Suprapubic skin (tissue), 3 donors: ENCODE data around the gene CACNA1G.

ENCODE experiments used
- CTCF ChIP-seq, 2 donors: fragments of 200-600 bp in 1 of 2; fragments of 450-650 bp in 1 of 2; sonication (generic) in 1 of 2; IDR thresholded peaks; one replicate each; pipeline ENCODE4 v1.5.1; 2016 to 2019; ENCODE audit warnings: antibody characterized with exemption in 2 of 2, mild to moderate bottlenecking in 1 of 2, moderate library complexity in 1 of 2
- EP300 ChIP-seq: sonication (generic); formaldehyde crosslinking; IDR thresholded peaks from one replicate; pipeline ENCODE4 v1.6.1; 2017; ENCODE audit warnings: antibody characterized with exemption
- POLR2A ChIP-seq, 2 donors: fragments of 450-650 bp; IDR thresholded peaks; one replicate each; pipeline ENCODE4 v1.6.1; 2017; ENCODE audit warnings: antibody characterized with exemption in 2 of 2, mild to moderate bottlenecking in 2 of 2, moderate library complexity in 2 of 2

GRCh38 chr17:50541402-50541715 is 19.2 kb upstream of the CACNA1G start:
- TF ChIP-seq CTCF (IDR thresholded peaks at IDR 0.05) (no peak), POLR2A (IDR thresholded peaks at IDR 0.05) (no peak), EP300 (no peak)
